Measurements from ENCODE around the gene CAPN12.

Gene CAPN12

DNA sequence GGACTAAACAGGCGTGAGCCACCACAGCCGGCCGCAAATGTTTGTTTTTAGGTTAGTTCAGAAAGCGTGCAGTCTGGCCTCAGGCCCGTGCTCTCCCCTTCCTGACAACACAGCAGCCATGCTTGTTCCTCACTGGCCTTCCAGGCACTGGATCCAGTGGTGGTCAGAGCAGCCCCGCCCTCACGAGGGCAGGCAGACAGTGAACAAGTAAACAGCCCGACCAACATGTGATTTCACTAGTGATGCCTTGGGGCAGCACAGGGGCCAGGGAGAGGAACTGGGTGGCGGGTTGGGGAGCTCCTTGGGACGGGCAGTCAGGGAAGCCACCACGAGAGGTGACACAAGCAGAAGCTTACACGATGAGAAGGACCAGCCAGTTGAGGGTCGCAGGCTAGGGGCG, 40.8 kb downstream of the CAPN12 start:
- Mint-ChIP-seq H3K4me3 (no peak overlapping the region), H3K27ac (peak overlapping the region; percentile 70), H3K36me3 (peaks cover 97% of the 10 kb centered on the region), H3K4me1 (peaks cover 24% of the 10 kb centered on the region), H3K9me3 (no peaks in the 10 kb centered on the region)
- ATAC-seq (no peak), DNase-seq (ENCODE audit: low spot score in 2 of 2) (no peak)

DNA sequence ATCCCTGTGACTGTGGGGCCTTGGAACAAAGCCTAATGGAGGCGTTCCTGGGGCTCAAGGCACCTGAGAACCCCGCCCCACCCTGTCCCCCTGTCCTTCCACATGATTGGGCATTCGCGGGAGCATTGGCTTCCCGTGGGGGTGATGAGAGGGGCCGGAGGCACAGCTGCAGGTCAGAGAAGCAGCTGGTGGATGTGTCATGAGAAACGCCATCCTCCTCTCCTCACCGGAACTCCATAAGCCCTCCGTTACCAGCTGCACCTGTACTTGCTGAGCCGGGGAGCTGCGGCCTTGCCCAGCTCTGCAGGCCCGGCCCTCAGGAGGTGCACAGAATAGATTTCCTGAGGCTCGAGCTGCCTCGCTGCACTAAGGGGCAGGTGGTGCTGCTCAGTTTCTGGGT, 42.0 kb downstream of the CAPN12 start:
- H3K9me3 Mint-ChIP-seq: no peaks in the 10 kb centered on the region
- H3K4me3 Mint-ChIP-seq: no peak overlapping the region
- peaks cover 93% of the 10 kb centered on the region for H3K36me3 Mint-ChIP-seq
- H3K4me1 Mint-ChIP-seq: peaks cover 37% of the 10 kb centered on the region
- DNase-seq (ENCODE audit: low spot score in 2 of 2): no peak
- H3K27ac Mint-ChIP-seq: no peak overlapping the region
- no peak for ATAC-seq

DNA sequence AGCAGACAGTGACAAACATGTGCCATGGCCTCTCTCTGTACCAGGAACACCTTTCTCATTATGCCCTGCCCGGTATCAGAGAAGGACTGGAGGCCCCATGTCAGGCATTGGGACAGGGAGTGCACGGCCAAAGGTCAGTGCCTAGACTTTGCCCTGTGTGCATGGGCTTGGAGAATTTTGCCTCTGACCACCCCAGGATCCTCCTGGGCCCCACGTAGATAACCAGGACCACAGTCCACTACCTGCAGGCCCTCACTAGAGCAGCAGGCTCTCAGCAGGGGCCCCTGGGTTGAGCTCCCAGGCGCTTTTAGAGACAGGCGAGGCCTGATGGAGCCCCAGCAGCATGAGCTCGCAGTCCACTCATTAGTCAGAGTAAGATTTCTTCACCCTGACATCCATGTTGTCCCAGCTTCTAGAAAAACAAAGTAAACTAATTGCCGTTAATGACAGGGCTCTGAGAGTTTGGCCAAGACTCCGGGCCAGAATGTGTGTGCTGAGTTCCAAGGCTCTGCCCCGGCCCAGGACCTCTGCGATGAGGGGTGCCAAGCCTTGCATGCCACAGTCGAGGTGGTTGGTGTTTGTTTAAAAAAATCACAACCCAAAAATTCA, 42.7 kb downstream of the CAPN12 start:
- Mint-ChIP-seq H3K36me3 (peaks cover 93% of the 10 kb centered on the region), H3K4me1 (peaks cover 44% of the 10 kb centered on the region), H3K9me3 (no peaks in the 10 kb centered on the region), H3K27ac (no peak overlapping the region), H3K4me3 (no peak overlapping the region)
- DNase-seq (ENCODE audit: low spot score in 2 of 2) (no peak), ATAC-seq (no peak)

DNA sequence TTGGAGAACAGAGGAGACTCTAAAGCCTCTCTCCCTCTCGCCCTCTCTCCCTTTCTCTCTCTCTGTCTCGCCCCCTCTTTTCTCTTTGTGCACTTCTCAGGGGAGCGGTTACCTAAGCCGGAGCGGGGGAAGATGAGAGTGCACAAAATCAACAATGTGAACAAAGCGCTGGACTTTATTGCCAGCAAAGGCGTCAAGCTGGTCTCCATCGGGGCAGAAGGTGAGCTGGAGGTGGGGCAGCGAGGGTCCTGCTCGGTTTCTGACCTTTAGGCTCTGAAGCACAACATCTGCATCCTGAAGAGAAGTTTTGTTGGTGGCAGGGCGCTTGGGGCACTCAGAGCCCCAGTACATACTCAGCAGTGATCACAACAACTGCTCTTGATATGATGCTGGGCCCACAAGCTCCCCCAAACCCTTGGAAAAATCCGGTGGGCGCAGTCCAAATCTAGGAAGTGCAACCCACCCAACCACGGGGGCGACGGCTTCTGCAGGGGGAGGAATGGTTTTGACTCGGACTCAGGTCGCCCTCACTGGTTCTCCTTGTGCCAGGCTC, 43.3 kb downstream of the CAPN12 start:
- peaks cover 50% of the 10 kb centered on the region for H3K4me1 Mint-ChIP-seq
- no peak overlapping the region for H3K4me3 Mint-ChIP-seq
- ATAC-seq: no peak
- H3K36me3 Mint-ChIP-seq: peaks cover 93% of the 10 kb centered on the region
- H3K27ac Mint-ChIP-seq: peak overlapping the region; percentile 78
- no peak for DNase-seq (ENCODE audit: low spot score in 2 of 2)
- H3K9me3 Mint-ChIP-seq: no peaks in the 10 kb centered on the region

GRCh38 chr19:38700350-38700901, 43.8 kb downstream of the CAPN12 start:
- no peak overlapping the region for H3K4me3 Mint-ChIP-seq
- DNase-seq (ENCODE audit: low spot score in 2 of 2) (no peak), ATAC-seq (no peak)
- H3K36me3 Mint-ChIP-seq: peaks cover 96% of the 10 kb centered on the region
- H3K9me3 Mint-ChIP-seq: no peaks in the 10 kb centered on the region
- H3K27ac Mint-ChIP-seq: peak overlapping the region; percentile 78
- peaks cover 55% of the 10 kb centered on the region for H3K4me1 Mint-ChIP-seq

- DNase-seq (ENCODE audit: low spot score in 2 of 2): no peak
- no peak for ATAC-seq
- peak overlapping the region; percentile 78 for H3K27ac Mint-ChIP-seq
- peaks cover 90% of the 10 kb centered on the region for H3K36me3 Mint-ChIP-seq
- no peak overlapping the region for H3K4me3 Mint-ChIP-seq
- no peaks in the 10 kb centered on the region for H3K9me3 Mint-ChIP-seq
- peaks cover 61% of the 10 kb centered on the region for H3K4me1 Mint-ChIP-seq
Measured at GRCh38 chr19:38699647-38700349, 44.5 kb downstream of the CAPN12 start.

DNA sequence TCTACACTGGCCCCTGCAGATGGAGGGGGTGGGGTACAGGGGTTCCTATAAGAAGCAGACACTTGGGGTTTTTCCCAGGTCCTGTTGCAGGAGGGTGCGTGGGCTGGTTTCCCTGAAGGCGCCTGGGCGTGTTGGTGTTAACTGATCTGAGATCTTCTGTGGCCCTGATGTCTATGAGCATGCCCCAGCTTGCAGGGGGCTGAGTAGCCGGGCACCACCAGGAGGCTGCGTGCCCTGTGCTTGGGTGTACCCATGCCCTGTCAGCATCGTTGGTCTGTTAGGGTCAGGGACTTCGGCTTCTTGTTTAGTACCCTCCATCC, 45.3 kb downstream of the CAPN12 start:
- Mint-ChIP-seq H3K4me3 (no peak overlapping the region), H3K36me3 (peaks cover 88% of the 10 kb centered on the region), H3K9me3 (no peaks in the 10 kb centered on the region), H3K27ac (peak overlapping the region; percentile 78), H3K4me1 (peaks cover 64% of the 10 kb centered on the region)
- DNase-seq (ENCODE audit: low spot score in 2 of 2) (no peak), ATAC-seq (peak; percentile 22)

GRCh38 chr19:38698225-38699026, 45.8 kb downstream of the CAPN12 start:
- peak overlapping the region; percentile 78 for H3K27ac Mint-ChIP-seq
- H3K4me1 Mint-ChIP-seq: peaks cover 64% of the 10 kb centered on the region
- no peaks in the 10 kb centered on the region for H3K9me3 Mint-ChIP-seq
- DNase-seq (ENCODE audit: low spot score in 2 of 2): no peak
- peaks cover 86% of the 10 kb centered on the region for H3K36me3 Mint-ChIP-seq
- no peak for ATAC-seq
- peak overlapping the region; percentile 8 for H3K4me3 Mint-ChIP-seq

GRCh38 chr19:38697641-38698071, 46.6 kb downstream of the CAPN12 start:
- ATAC-seq (no peak), DNase-seq (ENCODE audit: low spot score in 2 of 2) (no peak)
- Mint-ChIP-seq H3K9me3 (no peaks in the 10 kb centered on the region), H3K4me1 (peaks cover 71% of the 10 kb centered on the region), H3K36me3 (peaks cover 78% of the 10 kb centered on the region), H3K27ac (peak overlapping the region; percentile 78), H3K4me3 (peak overlapping the region; percentile 8)

- H3K4me3 Mint-ChIP-seq: no peak overlapping the region
- peaks cover 76% of the 10 kb centered on the region for H3K4me1 Mint-ChIP-seq
Measured at GRCh38 chr19:38697197-38697596, 47.1 kb downstream of the CAPN12 start.

DNA sequence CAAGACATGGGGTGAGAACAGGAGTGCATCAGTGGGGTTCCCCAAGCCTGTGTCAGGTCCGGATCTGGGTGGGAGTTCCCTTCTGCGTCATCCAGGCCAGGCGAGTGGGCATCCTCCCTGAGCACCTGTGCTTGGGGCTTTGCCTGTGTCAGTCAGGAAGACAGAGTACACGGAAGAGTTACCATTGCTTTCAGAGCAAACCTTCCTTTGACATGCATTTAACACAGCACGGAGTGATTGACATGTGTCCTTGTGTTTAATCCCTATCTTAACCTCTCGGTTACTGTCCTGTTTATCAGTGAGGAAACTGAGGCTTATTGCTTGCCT, 47.6 kb downstream of the CAPN12 start:
- H3K27ac Mint-ChIP-seq: peak overlapping the region; percentile 78
- ATAC-seq (no peak), DNase-seq (ENCODE audit: low spot score in 2 of 2) (no peak)
- H3K36me3 Mint-ChIP-seq: peaks cover 69% of the 10 kb centered on the region
- H3K4me3 Mint-ChIP-seq: no peak overlapping the region
- peaks cover 81% of the 10 kb centered on the region for H3K4me1 Mint-ChIP-seq
- H3K9me3 Mint-ChIP-seq: no peaks in the 10 kb centered on the region

More at GRCh38 chr19:38697197-38697596, 47.1 kb downstream of the CAPN12 start:
- H3K36me3 Mint-ChIP-seq: peaks cover 74% of the 10 kb centered on the region
- no peaks in the 10 kb centered on the region for H3K9me3 Mint-ChIP-seq
- DNase-seq (ENCODE audit: low spot score in 2 of 2) (no peak), ATAC-seq (no peak)
- peak overlapping the region; percentile 78 for H3K27ac Mint-ChIP-seq

DNA sequence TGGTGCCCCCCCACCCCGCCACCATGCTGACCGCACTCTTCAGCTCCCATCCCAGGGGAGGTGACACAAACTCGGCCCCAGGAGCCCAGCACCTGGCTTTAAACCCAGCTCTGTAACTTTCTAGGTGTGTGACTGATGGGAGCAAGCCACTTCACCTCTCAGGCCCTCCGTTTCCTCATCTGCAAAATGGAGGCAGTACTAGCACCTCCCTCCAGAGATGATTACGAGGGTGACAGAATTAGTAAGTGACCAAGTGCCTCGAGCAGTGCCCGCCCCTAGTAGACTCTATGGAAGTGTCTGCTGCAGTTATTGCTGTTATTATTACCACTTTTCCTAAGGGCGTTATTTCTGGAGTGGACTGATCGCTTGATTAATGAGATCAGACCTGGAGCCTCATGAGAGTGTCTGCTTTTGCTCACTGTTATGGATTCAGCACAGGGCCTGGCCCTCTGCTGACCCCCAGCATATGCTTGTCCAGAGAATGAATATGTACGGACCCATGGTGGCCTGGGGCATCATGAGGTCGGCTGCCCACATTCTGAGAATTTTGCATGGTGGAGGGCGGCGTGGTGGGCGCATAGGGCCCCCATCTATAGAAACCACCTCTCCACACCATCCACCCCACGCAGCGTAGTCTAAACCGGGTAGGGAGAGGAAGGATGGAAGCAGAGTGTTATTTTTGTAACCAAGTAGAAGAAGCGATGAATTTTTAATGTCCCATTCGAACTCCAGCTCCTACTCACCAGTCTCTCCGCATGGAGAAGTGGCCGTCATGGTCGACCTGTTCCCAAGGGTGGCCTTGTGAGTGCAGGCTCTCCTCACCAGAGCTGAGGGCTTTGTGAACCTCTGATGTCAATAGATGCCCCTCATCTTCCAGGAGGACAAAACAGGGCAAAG, 48.2 kb downstream of the CAPN12 start:
- Mint-ChIP-seq H3K9me3 (no peaks in the 10 kb centered on the region), H3K4me1 (peaks cover 87% of the 10 kb centered on the region), H3K4me3 (peak overlapping the region; percentile 66), H3K36me3 (peaks cover 63% of the 10 kb centered on the region), H3K27ac (peak overlapping the region; percentile 93)
- ATAC-seq (no peak), DNase-seq (ENCODE audit: low spot score in 2 of 2) (no peak)

DNA sequence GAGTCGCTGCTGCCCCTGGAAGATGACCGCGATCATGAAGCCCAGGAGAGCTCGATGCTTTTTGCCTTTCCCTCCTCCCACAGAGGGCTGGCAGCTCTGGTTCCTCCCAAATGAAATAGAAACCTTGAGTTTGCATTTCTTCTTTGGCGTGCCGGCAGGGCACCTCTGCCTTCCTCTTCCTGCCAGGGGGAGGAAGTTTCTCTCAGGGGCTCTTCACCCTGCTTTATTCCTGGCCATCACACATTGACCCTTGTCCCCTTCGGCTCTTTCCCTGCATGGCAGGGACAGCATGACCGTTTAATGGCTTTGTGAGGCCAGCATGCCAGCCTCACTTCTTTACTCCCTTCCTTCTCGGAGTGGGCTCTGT, 49.0 kb downstream of the CAPN12 start:
- no peaks in the 10 kb centered on the region for H3K9me3 Mint-ChIP-seq
- peak overlapping the region; percentile 66 for H3K4me3 Mint-ChIP-seq
- peak overlapping the region; percentile 93 for H3K27ac Mint-ChIP-seq
- ATAC-seq (no peak), DNase-seq (ENCODE audit: low spot score in 2 of 2) (no peak)
- H3K4me1 Mint-ChIP-seq: peaks cover 93% of the 10 kb centered on the region
- H3K36me3 Mint-ChIP-seq: peaks cover 55% of the 10 kb centered on the region

GRCh38 chr19:38693380-38694223, 50.7 kb downstream of the CAPN12 start:
- ATAC-seq: peak; percentile 90

More at GRCh38 chr19:38693380-38694223, 50.7 kb downstream of the CAPN12 start:
- Mint-ChIP-seq H3K36me3 (peaks cover 38% of the 10 kb centered on the region), H3K4me1 (peaks cover 96% of the 10 kb centered on the region), H3K4me3 (peak overlapping the region; percentile 66), H3K27ac (peak overlapping the region; percentile 93), H3K9me3 (no peaks in the 10 kb centered on the region)
- peak; percentile 19 to 69 for DNase-seq (ENCODE audit: low spot score in 2 of 2)
